ENCODE measurements around the gene GALNT16. TPM values are rescaled to one million over a fixed set of nuclear protein-coding genes. Genes with fewer than 3 reads are reported as not detected.

The GALNT16 gene
- polyA plus RNA-seq, 3 donors = 4.5 to 7.0 (median 6.4) TPM

Other genes with a start within 250 kb of the GALNT16 start
- gene DCAF5, start 107.0 kb upstream of the GALNT16 start, polyA plus RNA-seq (ENCODE audit: insufficient read length in 3 of 3) = 10 to 100 TPM; 56.3 to 65.9 (median 57.9) TPM
- gene EXD2, start 68.7 kb upstream of the GALNT16 start, polyA plus RNA-seq (ENCODE audit: insufficient read length in 3 of 3) = 10 to 100 TPM; 31.8 to 35.5 (median 33.7) TPM
- gene ERH, start 138.1 kb downstream of the GALNT16 start, polyA plus RNA-seq (ENCODE audit: insufficient read length in 3 of 3) = 100 to 1,000 TPM; 302 to 420 (median 366) TPM
- 10 to 100 TPM; 77.5 to 84.4 (median 78.2) TPM for gene SLC39A9, start 138.5 kb downstream of the GALNT16 start, polyA plus RNA-seq (ENCODE audit: insufficient read length in 3 of 3)
- gene PLEKHD1, start 224.6 kb downstream of the GALNT16 start, polyA plus RNA-seq (ENCODE audit: insufficient read length in 3 of 3) = 1 to 10 TPM; 4.4 to 5.0 (median 4.6) TPM